Smooth muscle cell (in vitro differentiated cells): ENCODE results near the gene PCDHGB5. TPM values are rescaled to one million over a fixed set of nuclear protein-coding genes. Genes with fewer than 3 reads are reported as not detected.
"Not testable (repeated sequence)": the region's sequence is repeated elsewhere in the genome, so short reads cannot be mapped to it uniquely, and the experiment has no call there.

Source experiments
- DNase-seq: peaks from one replicate; lab custom pipeline; 2025; ENCODE audit not compliant: unreplicated experiment; lab: John Stamatoyannopoulos, UW
- H2AFZ ChIP-seq: fragments of 200-600 bp; sonication (generic); 2 replicates; pipeline ENCODE4 v1.6.0; 2016; ENCODE audit warnings: antibody characterized with exemption, low read depth, mild to moderate bottlenecking
- H3F3A ChIP-seq: fragments of 200-600 bp; sonication (generic); 2 replicates; pipeline ENCODE4 v1.6.0; 2017; ENCODE audit warnings: antibody characterized with exemption, low read depth
- H3K27ac ChIP-seq: fragments of 200-600 bp; sonication (generic); 2 replicates; pipeline ENCODE4 v1.5.1; 2016; ENCODE audit warnings: low read depth, mild to moderate bottlenecking
- H3K27me3 ChIP-seq: fragments of 200-600 bp; sonication (generic); 2 replicates; pipeline ENCODE4 v1.6.1; 2016; ENCODE audit warnings: low read depth, mild to moderate bottlenecking
- H3K36me3 ChIP-seq: fragments of 200-600 bp; sonication (generic); 2 replicates; pipeline ENCODE4 v1.5.1; 2016; ENCODE audit warnings: low read depth
- H3K4me1 ChIP-seq: fragments of 200-600 bp; sonication (generic); 2 replicates; pipeline ENCODE4 v1.5.1; 2016; ENCODE audit warnings: low read depth
- H3K4me2 ChIP-seq: fragments of 200-600 bp; sonication (generic); 2 replicates; pipeline ENCODE4 v1.6.0; 2016; ENCODE audit warnings: mild to moderate bottlenecking
- H3K4me3 ChIP-seq: fragments of 200-600 bp; sonication (generic); 2 replicates; pipeline ENCODE4 v1.5.1; 2016; ENCODE audit warnings: mild to moderate bottlenecking
- H3K79me2 ChIP-seq: fragments of 200-600 bp; sonication (generic); 2 replicates; pipeline ENCODE4 v1.6.0; 2016; ENCODE audit warnings: low read depth, mild to moderate bottlenecking
- H3K9ac ChIP-seq: fragments of 200-600 bp; sonication (generic); 2 replicates; pipeline ENCODE4 v1.6.0; 2016; ENCODE audit warnings: low read depth
- H3K9me3 ChIP-seq: fragments of 200-600 bp; sonication (generic); replicated peaks from 2 replicates; pipeline ENCODE4 v1.5.1; 2016; ENCODE audit warnings: low read depth
- H4K20me1 ChIP-seq: fragments of 200-600 bp; sonication (generic); 2 replicates; pipeline ENCODE4 v1.6.0; 2016; ENCODE audit warnings: low read depth
- CTCF ChIP-seq: fragments of 200-600 bp; sonication (generic); IDR thresholded peaks from 2 replicates; pipeline ENCODE4 v1.5.1; 2017; ENCODE audit warnings: borderline replicate concordance, mild to moderate bottlenecking, antibody characterized with exemption; ENCODE audit not compliant: insufficient read depth, poor library complexity, severe bottlenecking
- WGBS: methylation state at CpG from one replicate; pipeline ENCODE4 v1.1.7; 2016; ENCODE audit warnings: low lambda C conversion rate; 5-methylcytosine and 5-hydroxymethylcytosine counted together
- polyA plus RNA-seq: library from polyadenylated mRNA; unstranded; fragments of >200 nt; fragmentation: Nextera tagmentation; extraction: Ambion mirVana; gene quantifications from 2 replicates; pipeline ENCODE4 v1.2.1, GENCODE V29; 2016
- total RNA-seq: library from RNA; depleted of rRNA; stranded (reverse); fragments of >200 nt; gene quantifications from 2 replicates; pipeline ENCODE4 v1.2.3, GENCODE V29; 2014

PCDHGB5 gene
- total and polyA plus RNA-seq, 2 experiments from 2014 or later: 3.3 to 4.2 TPM

GRCh38 chr5:141431286-141431685, 33.5 kb downstream of the PCDHGB5 start:
- H4K20me1 ChIP-seq: no peaks in the 10 kb centered on the region
- no peak overlapping the region for H3K27ac ChIP-seq
- no peaks in the 10 kb centered on the region for H3F3A ChIP-seq
- no peak overlapping the region for H3K9ac ChIP-seq
- no peak overlapping the region for H3K4me2 ChIP-seq
- H3K36me3 ChIP-seq: peaks cover 39% of the 10 kb centered on the region
- DNase-seq: no peak
- no peak overlapping the region for H3K4me3 ChIP-seq
- no peak for TF ChIP-seq CTCF
- H3K9me3 ChIP-seq: peaks cover 34% of the 10 kb centered on the region
- no peaks in the 10 kb centered on the region for H3K27me3 ChIP-seq
- 99% methylated on average over 37 of the region's 37 CpGs for WGBS
- no peak overlapping the region for H2AFZ ChIP-seq
- H3K79me2 ChIP-seq: peaks cover 18% of the 10 kb centered on the region
- no peaks in the 10 kb centered on the region for H3K4me1 ChIP-seq

GRCh38 chr5:141432308-141432707, 34.6 kb downstream of the PCDHGB5 start:
- H3K4me3 ChIP-seq, H4K20me1 ChIP-seq, H3K27me3 ChIP-seq, H2AFZ ChIP-seq, H3K9ac ChIP-seq, H3K4me2 ChIP-seq, H3K4me1 ChIP-seq, DNase-seq, H3F3A ChIP-seq, H3K27ac ChIP-seq: not testable (repeated sequence)
- Histone ChIP-seq H3K36me3 (peaks cover 29% of the 10 kb centered on the region), H3K9me3 (peaks cover 27% of the 10 kb centered on the region), H3K79me2 (peaks cover 23% of the 10 kb centered on the region)
- 96% methylated on average over 18 of the region's 38 CpGs for WGBS

DNA sequence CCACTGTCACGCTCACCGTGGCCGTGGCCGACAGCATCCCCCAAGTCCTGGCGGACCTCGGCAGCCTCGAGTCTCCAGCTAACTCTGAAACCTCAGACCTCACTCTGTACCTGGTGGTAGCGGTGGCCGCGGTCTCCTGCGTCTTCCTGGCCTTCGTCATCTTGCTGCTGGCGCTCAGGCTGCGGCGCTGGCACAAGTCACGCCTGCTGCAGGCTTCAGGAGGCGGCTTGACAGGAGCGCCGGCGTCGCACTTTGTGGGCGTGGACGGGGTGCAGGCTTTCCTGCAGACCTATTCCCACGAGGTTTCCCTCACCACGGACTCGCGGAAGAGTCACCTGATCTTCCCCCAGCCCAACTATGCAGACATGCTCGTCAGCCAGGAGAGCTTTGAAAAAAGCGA, 35.0 kb downstream of the PCDHGB5 start:
- WGBS: 98% methylated on average over 28 of the region's 29 CpGs
- not testable (repeated sequence) for H3F3A ChIP-seq, H3K27ac ChIP-seq, H3K9ac ChIP-seq, H3K4me3 ChIP-seq, DNase-seq, H4K20me1 ChIP-seq, H3K4me2 ChIP-seq, H2AFZ ChIP-seq, H3K4me1 ChIP-seq, H3K27me3 ChIP-seq
- Histone ChIP-seq H3K36me3 (peaks cover 27% of the 10 kb centered on the region), H3K9me3 (peaks cover 26% of the 10 kb centered on the region), H3K79me2 (peaks cover 26% of the 10 kb centered on the region)

- Histone ChIP-seq H3K4me2 (no peak overlapping the region), H3F3A (no peaks in the 10 kb centered on the region), H3K9me3 (peaks cover 19% of the 10 kb centered on the region), H3K9ac (no peak overlapping the region), H3K36me3 (peaks cover 19% of the 10 kb centered on the region), H3K4me1 (no peaks in the 10 kb centered on the region), H2AFZ (no peak overlapping the region), H3K27ac (no peak overlapping the region), H3K4me3 (no peak overlapping the region), H3K27me3 (no peaks in the 10 kb centered on the region), H3K79me2 (peaks cover 27% of the 10 kb centered on the region), H4K20me1 (no peaks in the 10 kb centered on the region)
- WGBS: 100% methylated on average over 2 of the region's 2 CpGs
- DNase-seq: no peak
- TF ChIP-seq CTCF: no peak
Measured at GRCh38 chr5:141434006-141434405, 36.3 kb downstream of the PCDHGB5 start.

- Histone ChIP-seq H3K4me3 (no peak overlapping the region), H3K27me3 (no peaks in the 10 kb centered on the region), H3F3A (no peaks in the 10 kb centered on the region), H3K27ac (no peak overlapping the region), H3K79me2 (peaks cover 24% of the 10 kb centered on the region), H3K4me2 (no peak overlapping the region), H3K36me3 (peaks cover 4% of the 10 kb centered on the region), H4K20me1 (no peaks in the 10 kb centered on the region), H2AFZ (no peak overlapping the region), H3K9ac (no peak overlapping the region), H3K4me1 (no peaks in the 10 kb centered on the region), H3K9me3 (peaks cover 8% of the 10 kb centered on the region)
- no peak for TF ChIP-seq CTCF
- WGBS: 100% methylated on average over 2 of the region's 2 CpGs
- DNase-seq: no peak
Measured at GRCh38 chr5:141437221-141437620, 39.5 kb downstream of the PCDHGB5 start.
